Stimulated activated CD8-positive, alpha-beta memory T cell treated with anti-CD3 and anti-CD28 coated beads, Interleukin-12 subunit alpha, Interleukin-12 subunit beta, amount 100 ng/mL, for 24 hours (primary cell): ENCODE results near the gene CCDC70.

Experiments used
- DNase-seq: peaks from one replicate; pipeline ENCODE4 v3.0.0-alpha.2; 2020; ENCODE audit errors: extremely low read depth

Gene CCDC70

DNA sequence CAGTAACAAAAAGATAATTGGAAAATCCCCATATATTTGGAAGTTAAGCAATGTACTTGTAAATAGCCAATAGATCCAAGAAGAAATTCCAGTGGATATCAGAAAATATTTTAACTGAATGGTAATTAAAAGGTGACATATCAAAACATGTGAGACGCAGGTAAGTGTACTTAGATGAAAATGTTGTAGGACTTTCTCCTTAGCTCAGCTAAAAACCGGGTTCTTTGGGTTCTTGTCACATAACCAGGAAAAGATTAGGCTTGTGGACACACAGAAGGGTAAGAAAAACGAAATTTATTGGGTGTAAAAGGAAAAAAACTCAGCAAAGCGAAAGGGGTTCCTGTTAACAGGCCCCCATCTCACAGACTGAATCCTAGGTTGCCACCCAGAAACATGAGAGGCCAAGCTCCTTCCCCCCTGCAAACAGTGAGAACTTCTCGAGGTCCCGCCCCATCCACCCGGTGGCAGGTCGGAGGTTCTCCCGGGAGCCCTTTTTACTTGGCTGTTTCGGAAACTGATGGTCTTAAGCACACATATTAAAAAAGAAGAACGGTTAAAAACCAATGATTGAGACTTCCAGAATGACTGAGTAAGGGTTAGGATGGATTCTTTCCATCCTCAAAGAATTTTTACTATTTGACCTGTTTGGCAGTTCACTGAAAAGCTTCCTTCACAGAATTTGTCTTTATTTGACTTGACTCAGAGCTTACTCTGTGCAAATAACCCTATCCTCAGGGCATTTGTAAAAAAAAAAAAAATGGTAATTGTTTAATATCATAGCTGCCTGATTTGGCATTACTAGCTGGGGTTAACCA, 3.1 kb upstream of the CCDC70 start:
- no peak for DNase-seq

DNA sequence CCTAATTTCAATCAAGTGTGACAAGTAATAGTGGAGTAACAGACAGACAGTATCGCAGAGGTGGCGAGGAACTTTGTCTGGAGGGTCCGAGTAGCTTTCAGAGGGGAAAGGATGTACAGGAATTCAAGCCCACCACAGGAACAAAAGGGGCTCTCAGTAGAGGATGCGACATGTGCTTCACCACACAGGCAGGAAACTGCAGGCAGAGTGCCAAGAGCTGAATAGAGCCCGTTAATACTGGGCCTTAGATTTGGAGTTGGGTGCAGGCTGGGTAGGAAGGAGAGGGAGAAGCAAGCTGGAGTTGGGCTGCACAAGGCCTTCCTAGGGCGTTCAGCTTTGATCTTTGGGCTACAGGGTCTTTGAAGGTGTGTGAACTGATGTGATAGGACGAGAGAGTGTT, 1.2 kb downstream of the CCDC70 start:
- no peak for DNase-seq

DNA sequence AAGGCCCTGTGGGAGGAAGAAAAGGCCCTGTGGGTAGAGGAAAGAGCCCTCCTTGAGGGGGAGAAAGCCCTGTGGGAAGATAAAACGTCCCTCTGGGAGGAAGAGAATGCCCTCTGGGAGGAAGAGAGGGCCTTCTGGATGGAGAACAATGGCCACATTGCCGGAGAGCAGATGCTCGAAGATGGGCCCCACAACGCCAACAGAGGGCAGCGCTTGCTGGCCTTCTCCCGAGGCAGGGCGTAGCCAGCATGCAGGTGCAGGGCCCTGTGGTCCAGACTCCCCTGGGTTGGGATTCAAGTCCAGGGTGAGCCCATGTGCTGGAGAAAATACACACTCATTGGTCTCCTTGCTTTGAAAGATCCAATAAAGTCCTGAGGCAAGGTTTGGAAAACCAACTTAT, 4.1 kb downstream of the CCDC70 start:
- no peak for DNase-seq

DNA sequence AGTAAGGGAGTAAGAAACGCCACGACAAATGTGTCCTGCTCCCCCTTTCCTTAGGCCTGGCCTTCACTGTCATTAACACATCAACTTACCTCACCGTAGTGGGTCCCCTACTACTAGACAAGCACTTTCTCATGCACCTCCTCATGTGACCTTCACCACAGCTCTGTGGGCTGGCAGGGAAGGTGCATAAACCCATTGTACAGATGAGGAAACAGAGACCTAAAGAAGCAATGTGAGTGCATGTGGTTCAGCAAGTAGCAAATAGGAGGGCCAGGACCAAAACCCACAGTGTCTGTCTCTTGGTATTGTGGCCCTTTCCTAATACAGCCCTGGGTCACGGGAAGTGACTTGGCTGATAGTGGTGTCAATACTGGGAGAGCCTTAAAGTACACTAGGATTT, 5.3 kb downstream of the CCDC70 start:
- no peak for DNase-seq

DNA sequence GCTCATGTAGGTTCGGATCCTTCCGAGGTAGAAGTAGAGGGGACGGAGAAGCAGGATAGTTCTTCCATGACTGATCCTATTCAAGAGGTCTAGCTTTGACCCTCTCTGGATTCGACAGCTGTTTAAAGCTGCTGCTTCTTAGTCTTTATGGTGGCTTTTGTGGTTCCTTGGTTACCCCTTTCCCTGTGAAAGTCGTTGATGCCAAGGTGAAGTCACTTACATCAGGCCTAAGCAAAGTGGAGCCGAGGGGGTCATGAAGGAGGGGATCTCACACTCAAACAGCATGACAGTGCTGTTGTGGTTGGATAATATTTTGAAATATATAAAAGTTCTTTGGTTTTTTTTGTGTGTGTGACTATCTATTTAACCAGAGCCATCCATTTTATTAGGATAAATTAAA, 8.1 kb downstream of the CCDC70 start:
- no peak for DNase-seq

DNA sequence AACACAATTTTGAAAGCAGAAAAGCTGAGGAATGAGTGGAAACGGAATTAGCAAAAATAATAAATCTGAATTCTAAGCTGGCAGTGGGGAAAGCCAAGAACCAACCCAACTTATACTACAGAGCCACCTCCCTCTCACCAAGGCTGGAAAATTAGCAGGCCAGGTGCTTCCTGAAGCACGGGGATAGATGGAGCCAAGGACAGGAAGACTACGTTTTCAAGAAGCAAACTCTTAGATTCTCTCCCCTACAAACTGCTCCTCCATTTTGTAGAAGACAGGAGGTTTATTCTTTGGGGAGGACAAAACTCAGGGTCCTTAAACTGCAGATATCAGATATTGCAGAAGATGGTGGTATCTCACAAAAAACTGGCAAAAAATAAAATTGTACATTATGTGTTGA, 8.8 kb downstream of the CCDC70 start:
- no peak for DNase-seq

DNA sequence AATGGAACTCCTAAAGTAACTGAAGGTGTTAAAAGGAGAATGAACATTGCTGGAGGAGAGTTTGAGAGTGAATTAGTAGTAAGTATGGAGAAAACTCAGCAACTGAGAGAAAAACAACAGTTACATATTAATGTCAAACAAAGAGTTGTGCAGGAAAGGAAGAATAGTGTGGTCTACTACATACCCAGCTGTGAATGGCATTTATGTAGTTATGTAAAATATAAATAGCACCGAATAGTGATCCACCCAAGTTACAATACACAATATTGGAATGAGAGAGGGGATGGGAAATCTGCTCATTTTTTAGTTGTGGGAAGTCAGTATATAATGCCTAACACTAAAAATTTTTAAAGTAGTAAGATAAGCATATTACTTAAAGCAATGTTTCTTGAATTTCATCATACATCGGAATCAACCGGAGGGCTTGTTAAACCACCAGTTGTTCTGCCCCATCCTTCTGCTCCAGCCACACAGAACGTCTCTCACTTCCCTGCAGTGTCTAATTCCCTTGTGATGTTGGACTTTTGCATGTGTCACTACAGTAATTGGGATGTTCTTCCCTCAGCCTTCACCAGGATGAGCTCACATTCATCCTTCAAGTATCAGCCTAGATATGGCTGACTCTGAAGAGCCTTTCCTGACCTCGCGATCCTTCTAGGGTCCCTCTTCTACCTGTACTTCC, 11.5 kb downstream of the CCDC70 start:
- no peak for DNase-seq

DNA sequence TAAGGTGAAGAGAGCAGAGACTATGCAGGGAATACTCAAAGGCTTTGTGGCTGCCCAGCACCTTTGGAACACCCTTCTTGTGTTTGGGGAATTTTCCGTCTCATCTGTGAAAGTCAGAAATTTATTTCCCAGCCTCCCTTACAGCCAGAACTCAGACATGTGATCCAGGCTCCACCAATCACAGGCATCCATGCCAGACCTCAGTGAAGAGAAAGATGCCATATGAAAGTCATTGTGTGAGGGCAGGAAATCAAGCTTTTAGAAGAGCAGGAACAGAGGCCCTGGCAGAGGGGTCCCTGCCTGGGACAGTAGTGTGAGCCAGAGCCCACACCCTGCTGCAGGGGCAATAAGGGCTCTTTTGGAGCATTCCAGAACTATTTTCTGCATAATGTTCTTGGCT, 12.1 kb downstream of the CCDC70 start:
- no peak for DNase-seq

DNA sequence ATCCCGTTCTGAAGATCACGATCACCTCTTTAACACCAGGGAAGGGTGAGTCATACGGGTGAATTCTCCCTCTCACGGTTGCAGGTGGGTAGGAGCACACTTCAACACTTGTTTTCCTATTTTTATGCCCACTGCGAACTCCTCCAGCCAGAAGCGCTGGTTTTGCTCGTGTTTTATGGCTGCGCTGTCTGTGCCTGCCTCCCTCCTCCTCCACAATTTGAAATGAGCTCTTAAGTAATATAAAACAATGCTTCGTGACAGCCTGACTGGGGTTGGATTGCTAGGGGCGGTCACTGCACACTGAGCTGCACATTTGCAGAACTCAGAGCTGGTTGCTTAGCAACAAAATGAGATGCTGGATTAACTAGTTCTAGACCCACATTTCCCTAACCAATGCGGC, 12.9 kb downstream of the CCDC70 start:
- DNase-seq = no peak

DNA sequence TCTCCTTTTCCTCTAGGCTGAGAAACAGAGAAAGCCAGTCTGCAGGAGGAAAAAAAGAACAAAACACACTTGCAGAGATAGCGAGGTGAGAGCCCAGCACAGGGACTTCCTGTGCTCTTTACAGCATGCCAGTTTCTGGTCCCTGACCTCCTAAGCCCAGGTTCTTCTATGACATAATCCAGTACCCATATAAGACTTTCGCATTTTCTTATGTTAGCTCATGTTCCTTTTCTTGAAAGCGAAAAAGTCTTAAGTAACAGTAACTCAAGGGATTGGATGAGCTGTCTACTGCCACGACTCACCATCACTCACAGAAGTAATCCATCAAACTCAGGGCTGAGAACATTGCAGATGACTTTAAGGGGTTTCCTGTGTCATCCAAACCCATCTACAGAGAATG, 17.4 kb downstream of the CCDC70 start:
- no peak for DNase-seq

DNA sequence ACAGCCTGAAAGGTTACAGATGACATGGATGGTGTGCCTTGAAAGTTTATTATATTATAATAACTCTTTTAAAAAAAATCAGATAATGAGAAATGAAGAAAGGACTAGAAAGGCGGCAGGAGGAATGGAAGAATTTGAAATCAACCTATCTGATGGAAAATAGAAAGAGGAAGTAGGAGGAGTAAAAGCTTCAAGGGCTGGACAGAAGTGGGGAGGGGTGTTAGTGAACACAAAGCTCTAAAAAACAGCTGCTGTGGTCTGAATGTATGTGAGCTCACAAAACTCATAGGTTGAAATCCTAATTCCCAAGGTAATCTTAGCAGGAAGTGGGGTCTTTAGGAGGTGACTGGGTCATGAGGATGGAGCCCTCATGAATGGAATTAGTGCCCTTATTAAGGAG, 19.5 kb downstream of the CCDC70 start:
- DNase-seq = no peak

DNA sequence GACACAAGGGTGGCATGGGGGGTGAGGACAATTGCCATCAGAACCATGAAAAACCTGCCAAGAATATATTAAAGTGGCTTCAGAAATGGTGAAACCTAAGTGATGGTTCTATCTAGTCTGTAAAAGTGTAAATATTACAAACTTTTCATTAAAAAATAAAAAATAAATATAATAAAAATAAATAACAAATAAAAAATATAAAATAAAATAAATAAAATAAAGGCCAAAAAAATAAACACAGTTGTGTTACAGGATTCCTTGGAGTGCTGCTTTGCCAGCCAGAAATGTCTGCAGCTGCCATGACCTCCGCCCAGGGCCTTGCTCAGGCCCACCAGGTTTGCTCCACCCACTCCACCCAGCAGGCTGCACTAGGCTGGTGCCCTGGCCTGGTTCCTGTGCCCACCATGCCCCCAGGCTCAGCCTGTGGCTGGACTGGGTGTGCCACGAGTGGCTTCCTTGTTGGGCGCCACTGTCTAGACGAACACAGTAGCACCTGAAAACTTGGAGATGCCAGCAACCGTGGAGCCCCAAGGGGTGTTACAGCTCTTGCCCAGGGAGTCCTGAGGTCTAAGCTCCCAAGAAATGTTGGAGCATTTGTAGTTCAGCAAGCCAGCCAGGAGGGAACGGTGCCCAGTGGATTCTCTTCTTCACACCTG, 20.9 kb downstream of the CCDC70 start:
- DNase-seq = no peak

DNA sequence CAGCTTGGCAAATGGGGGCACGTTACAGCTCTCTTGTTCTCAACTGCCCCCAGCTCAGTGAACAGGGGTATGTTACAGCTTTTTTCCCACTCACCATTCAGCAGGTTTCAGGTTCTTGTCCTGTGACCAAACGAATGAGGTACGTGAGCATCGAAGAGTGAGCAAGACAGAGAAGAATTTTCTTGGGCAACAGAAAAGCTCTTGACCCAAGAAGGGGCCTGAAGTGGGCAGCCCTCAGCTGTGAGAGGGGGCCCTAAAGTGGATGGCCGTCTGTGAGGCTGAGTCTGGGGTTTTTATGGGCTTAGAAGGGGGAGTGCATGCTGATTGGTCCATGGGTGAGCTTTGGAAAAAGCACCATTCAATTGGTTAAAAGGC, 21.4 kb downstream of the CCDC70 start:
- DNase-seq = no peak

DNA sequence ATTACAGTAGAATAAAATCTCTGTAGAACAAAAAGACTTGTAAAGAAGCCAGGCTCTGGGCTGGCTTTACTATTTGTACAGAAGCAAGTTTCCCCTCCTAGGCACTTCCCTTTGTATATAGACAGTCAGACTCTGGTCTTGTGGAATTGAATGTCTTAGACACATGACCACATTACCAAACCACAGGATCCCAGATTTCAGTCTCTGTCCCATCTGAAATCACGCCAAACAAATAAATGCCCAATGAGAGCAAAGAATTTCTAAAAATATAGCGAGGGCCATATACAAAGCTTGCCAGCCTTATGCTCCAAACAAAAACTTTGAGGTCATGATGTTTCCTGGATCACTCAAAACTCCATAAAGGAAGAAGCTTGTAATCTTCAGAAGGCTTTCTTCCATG, 23.9 kb downstream of the CCDC70 start:
- DNase-seq = no peak

DNA sequence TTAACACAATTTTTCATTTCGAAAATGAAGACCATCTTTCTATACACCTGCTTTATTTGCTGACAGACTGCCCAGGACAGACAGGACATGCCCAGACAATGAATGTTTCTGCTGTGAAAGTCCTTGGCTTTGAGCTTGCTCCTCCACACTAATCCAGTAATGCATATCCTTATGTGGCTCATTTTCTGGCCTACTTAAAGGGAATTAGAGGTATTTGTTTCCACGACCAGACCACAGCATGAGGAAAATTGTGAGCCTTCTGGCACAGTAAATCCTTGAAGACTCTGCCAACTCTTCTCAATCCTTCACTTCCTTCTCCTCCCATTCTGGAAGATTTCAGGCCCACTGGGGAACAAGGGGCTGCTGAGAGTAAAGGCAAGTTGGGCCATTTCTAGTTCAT, 25.7 kb downstream of the CCDC70 start:
- DNase-seq = no peak

DNA sequence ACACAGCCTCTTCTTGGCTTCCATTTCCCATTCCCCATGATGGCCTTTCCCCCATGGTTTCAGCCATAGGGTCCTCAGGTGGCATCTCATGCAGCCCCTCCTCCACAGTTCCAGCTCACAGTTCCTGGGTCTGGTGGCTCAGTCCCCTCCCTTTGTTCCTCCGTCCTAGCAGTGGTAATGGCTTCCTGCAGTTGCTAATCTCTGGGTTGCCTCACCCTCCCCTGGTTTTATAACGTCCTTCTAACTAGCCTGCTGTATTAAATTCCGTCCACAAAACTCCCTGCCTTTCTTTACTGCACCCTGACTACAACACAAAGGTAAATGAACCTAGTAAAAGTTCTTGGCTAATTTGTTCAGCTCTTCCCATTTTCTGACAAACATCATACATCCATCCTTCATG, 30.9 kb downstream of the CCDC70 start:
- DNase-seq = no peak

DNA sequence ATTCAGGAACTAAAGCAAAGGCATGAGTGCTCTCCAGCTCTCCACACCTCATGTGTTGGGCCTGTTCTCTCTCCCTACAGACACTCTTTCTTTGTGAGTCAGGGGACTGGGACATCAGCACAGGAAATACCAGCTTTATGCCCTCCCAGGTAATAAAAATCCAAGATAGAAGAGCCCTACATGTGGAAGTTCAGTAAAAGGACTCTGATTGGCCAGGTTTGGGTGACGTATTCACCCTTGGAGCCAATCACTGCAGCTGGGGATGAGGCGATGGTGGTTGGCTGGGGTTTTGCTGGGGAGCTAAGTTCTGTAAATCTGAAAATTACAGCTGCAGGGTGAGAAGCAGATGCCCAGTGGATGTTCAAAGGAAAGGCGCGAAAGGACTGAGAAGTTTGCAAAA, 32.5 kb downstream of the CCDC70 start:
- DNase-seq = no peak

DNA sequence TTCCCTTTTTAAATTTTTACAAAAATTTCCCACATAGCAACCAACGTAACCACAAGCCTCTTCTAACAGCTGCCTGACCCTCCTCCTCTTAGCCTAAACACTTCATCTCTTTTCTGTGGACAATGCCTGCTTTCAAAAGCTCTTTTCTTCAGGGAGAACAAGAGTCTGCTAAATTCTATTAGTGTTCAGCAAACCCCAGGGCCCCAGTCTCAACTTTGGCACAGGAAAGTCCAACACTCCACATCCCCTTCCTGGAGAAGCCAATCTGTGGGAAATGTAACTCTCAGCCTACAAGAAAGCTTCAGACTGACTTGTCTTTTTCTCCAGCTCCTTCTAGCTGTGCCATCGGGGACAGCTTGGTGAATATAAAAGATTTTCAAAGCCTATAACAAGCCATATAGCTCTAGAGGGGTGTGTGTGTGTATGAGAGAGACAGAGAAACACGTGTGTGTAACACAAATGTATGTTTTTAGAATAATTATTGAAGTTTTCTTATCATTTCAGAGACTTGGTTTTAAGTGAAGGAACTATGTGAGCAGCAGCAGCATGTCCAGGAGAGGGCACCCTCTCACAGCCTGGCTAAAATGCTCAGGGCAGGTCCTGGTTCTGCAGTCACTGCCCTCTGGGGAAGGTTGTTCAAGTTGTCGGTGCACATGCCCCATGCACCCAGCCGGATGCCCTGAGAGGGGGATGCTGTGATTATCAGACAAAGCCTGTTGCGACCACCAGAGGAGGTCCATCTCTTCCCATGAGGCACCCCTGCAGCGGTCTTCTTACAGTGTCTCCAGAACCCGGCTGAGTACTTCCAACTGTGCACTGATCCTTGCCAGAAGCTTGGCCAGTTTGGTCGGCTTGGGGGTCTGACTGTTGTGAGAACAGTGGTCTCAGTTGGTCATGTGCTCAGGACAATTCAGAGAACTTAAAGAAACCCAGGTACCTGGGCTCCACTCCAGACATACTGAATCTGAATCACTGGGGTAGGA, 34.4 kb downstream of the CCDC70 start:
- DNase-seq = no peak

DNA sequence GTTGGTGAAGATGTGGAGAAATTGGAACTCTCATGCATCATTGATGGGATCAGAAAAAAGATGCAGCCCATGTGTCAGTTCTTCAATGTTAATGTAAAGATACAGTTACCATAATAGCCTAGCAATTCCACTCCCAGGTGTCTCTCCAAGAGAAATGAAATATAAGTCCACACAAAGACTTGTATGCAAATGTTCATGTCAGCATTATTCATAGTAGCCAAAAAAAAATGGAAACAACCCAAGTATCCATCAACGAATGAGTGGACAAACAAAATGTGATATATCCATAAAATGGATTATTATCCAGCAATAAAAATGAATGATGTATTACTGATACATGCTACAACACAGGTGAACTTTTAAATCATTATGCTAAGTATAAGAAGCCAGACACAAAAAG, 38.7 kb downstream of the CCDC70 start:
- no peak for DNase-seq

DNA sequence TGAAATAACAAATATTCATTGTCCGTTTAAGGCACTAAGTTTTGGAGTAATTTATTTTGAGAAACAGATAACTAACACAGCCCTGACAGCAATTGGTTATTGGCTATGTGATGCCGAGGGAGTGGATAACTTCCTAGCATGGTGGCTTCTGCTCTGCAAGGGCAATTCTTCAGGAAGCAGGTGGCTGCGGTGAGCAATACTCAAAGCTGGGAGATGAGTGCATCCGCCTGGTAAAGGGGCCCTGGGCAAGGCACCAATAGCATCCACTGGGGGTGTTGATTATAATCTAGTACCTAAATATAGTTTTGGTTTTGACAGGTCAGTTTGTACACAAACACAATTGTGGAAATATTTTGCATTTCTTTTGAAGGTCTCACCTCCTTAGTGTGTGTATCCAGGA, 41.0 kb downstream of the CCDC70 start:
- no peak for DNase-seq

DNA sequence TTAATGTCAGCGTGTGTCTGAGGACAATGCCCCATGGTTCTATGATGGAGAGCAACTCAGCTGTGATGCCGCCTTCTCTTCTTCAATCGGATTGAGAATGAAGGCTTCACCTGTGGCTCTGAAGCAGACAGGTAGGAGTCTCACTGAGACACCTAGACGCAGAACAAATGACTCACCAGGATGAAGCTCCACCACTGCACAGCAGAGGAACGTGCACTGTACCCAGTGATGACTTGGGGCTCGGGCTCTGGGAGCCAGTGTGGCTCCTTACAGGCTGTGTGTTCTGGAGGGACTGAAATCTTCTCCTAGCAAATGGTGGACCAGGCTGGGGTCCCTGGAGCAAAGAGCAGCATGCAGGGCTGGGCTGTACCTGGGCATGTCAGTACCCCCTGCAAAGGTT, 44.0 kb downstream of the CCDC70 start:
- DNase-seq = no peak

DNA sequence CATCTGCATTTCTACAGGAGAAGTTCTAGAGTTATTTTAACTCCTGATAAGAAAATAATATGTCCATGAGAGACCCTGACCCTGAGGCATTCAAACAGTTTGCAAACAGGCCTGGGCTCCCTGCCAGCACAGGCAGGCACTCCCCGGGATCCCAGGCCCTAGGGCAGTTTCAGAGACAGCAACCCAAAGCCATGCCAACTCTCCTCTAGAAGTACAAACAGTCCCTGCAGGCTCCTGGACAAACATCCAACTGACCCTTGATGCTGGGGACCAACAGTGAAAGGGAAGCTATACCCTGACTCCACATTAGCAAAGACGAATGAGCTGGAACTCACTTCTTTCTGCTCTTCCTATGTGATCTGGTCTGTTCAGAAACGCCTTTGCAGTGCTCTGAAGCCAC, 44.8 kb downstream of the CCDC70 start:
- no peak for DNase-seq
